ENCODE data around the gene NOXA1. TPM values are rescaled to one million over a fixed set of nuclear protein-coding genes. Genes with fewer than 3 reads are reported as not detected.

The NOXA1 gene
- polyA plus RNA-seq, 3 donors, result 1.3 to 9.4 (median 1.6) TPM

DNA sequence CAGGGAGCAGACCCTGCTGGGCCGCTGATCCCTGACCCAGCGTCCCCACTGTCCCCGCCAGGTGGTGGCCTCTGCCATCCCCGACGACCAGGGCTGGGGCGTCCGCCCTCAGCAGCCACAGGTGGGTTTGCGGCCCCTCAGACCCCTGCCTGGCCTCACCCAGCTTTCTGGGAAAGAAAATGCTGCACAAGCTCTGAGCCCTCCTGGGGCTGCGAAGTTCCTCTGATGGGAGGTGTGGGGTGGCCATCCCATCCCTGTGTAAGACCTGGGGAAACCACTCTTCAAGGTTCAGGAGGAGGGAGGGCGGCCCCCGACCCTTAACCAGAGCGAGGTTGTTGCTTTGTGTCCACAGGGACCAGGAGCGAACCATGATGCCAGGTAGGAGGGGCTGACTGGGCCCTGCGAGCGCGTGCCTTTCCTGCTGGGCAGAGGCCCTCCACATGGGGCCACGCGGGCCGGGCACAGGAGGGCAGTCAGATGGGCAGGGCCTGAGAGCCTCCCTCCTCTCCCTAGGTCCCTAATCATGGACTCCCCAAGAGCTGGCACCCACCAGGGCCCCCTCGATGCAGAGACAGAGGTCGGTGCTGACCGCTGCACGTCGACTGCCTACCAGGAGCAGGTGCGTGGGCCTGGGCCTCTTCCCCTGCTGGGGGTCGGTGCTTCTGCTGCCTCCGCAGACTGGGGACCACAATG lies 7.7 kb downstream of the NOXA1 start:
- no peaks in the 10 kb centered on the region for H3K27me3 ChIP-seq (ENCODE audit: control insufficient read depth in 2 of 2, insufficient read depth in 2 of 2, low read length in 2 of 2)
- no peak overlapping the region for H3K27ac ChIP-seq (ENCODE audit: low read depth in 1 of 2, low read length in 2 of 2)
- H3K9me3 ChIP-seq (replicated peaks in 1 of 2; ENCODE audit: control insufficient read depth in 1 of 2, insufficient read depth in 1 of 2, low read length in 2 of 2), result no peaks in the 10 kb centered on the region
- Mint-ChIP-seq H3K27me3 (ENCODE audit: low read depth in 3 of 3) (peaks cover 0 to 10% (median 2%) of the 10 kb centered on the region in 3 donors), H3K4me3 (no peak overlapping the region), H3K4me1 (no peaks in the 10 kb centered on the region), H3K27ac (no peak overlapping the region), H3K36me3 (no peaks in the 10 kb centered on the region), H3K9me3 (no peaks in the 10 kb centered on the region)
- DNase-seq, result no peak
- no peak overlapping the region for H3K4me3 ChIP-seq (replicated peaks in 1 of 3; ENCODE audit: low read depth in 2 of 3, low read length in 3 of 3)
- no peak overlapping the region for H3K9ac ChIP-seq (ENCODE audit: insufficient read depth, low read length, poor library complexity, severe bottlenecking)
- no peak overlapping the region for H3K4me2 ChIP-seq (replicated peaks; ENCODE audit: extremely low read depth, low read length, poor library complexity, severe bottlenecking)
- no peaks in the 10 kb centered on the region for H3K36me3 ChIP-seq (replicated peaks in 1 of 2; ENCODE audit: control insufficient read depth in 1 of 2, insufficient read depth in 2 of 2, low read length in 2 of 2)
- WGBS (ENCODE audit: insufficient coverage), result 93% methylated on average over 24 of the region's 27 CpGs
- TF ChIP-seq, protein P1, sequence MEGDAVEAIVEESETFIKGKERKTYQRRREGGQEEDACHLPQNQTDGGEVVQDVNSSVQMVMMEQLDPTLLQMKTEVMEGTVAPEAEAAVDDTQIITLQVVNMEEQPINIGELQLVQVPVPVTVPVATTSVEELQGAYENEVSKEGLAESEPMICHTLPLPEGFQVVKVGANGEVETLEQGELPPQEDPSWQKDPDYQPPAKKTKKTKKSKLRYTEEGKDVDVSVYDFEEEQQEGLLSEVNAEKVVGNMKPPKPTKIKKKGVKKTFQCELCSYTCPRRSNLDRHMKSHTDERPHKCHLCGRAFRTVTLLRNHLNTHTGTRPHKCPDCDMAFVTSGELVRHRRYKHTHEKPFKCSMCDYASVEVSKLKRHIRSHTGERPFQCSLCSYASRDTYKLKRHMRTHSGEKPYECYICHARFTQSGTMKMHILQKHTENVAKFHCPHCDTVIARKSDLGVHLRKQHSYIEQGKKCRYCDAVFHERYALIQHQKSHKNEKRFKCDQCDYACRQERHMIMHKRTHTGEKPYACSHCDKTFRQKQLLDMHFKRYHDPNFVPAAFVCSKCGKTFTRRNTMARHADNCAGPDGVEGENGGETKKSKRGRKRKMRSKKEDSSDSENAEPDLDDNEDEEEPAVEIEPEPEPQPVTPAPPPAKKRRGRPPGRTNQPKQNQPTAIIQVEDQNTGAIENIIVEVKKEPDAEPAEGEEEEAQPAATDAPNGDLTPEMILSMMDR (IDR thresholded peaks at IDR 0.05), result no peak
- no peak overlapping the region for H2AFZ ChIP-seq (ENCODE audit: insufficient read depth, low read depth, low read length, poor library complexity, severe bottlenecking)
- no peaks in the 10 kb centered on the region for H3K79me2 ChIP-seq (ENCODE audit: insufficient read depth, low read length)
- no peaks in the 10 kb centered on the region for H3K4me1 ChIP-seq (ENCODE audit: control insufficient read depth in 1 of 2, insufficient read depth in 2 of 2, low read length in 2 of 2)
- H4K20me1 ChIP-seq (ENCODE audit: insufficient read depth, low read length), result no peaks in the 10 kb centered on the region
- intact Hi-C loops (cut with micrococcal nuclease), result no loop called here

DNA sequence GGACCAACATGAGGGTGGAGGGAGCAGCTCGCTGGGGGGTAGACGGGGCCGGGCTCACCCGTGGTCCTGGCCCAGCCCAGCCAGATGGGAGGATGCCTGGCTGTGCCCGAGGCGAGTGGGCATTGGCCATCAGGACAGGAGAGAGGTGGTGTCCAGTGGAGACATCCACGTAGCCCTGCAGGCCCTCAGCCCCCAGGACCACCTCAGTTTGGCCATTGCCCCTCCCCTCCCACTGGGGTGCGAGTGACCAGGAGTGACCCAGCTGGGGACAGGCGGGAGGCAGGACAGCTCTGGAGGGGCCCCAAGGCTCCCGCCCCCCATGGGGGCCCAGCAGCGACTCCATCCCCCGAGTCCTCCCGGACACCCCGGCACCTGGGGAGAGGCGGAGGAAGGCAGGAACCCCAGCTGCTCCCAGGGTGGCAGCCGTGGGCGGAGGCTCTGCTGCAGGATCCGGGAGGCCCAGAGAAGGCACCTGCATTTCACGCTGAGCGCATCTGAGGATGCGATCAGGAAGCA lies 8.3 kb downstream of the NOXA1 start:
- TF ChIP-seq, protein P1 (IDR thresholded peaks at IDR 0.05), result no peak
- Mint-ChIP-seq H3K4me3 (no peak overlapping the region), H3K36me3 (no peaks in the 10 kb centered on the region), H3K4me1 (no peaks in the 10 kb centered on the region), H3K27ac (no peak overlapping the region), H3K27me3 (ENCODE audit: low read depth in 3 of 3) (peaks cover 0 to 10% (median 2%) of the 10 kb centered on the region in 3 donors), H3K9me3 (no peaks in the 10 kb centered on the region)
- Histone ChIP-seq H3K4me3 (replicated peaks in 1 of 3; ENCODE audit: low read depth in 2 of 3, low read length in 3 of 3) (no peak overlapping the region), H3K9ac (ENCODE audit: insufficient read depth, low read length, poor library complexity, severe bottlenecking) (no peak overlapping the region), H3K27me3 (ENCODE audit: control insufficient read depth in 2 of 2, insufficient read depth in 2 of 2, low read length in 2 of 2) (no peaks in the 10 kb centered on the region), H3K9me3 (replicated peaks in 1 of 2; ENCODE audit: control insufficient read depth in 1 of 2, insufficient read depth in 1 of 2, low read length in 2 of 2) (no peaks in the 10 kb centered on the region), H3K4me2 (replicated peaks; ENCODE audit: extremely low read depth, low read length, poor library complexity, severe bottlenecking) (no peak overlapping the region), H2AFZ (ENCODE audit: insufficient read depth, low read depth, low read length, poor library complexity, severe bottlenecking) (no peak overlapping the region), H3K36me3 (replicated peaks in 1 of 2; ENCODE audit: control insufficient read depth in 1 of 2, insufficient read depth in 2 of 2, low read length in 2 of 2) (no peaks in the 10 kb centered on the region), H3K79me2 (ENCODE audit: insufficient read depth, low read length) (no peaks in the 10 kb centered on the region), H4K20me1 (ENCODE audit: insufficient read depth, low read length) (no peaks in the 10 kb centered on the region), H3K27ac (ENCODE audit: low read depth in 1 of 2, low read length in 2 of 2) (no peak overlapping the region), H3K4me1 (ENCODE audit: control insufficient read depth in 1 of 2, insufficient read depth in 2 of 2, low read length in 2 of 2) (no peaks in the 10 kb centered on the region)
- intact Hi-C loops (cut with micrococcal nuclease), result no loop called here
- WGBS (ENCODE audit: insufficient coverage), result 90% methylated on average over 19 of the region's 21 CpGs
- no peak for DNase-seq
